GM12878 (cell line): ENCODE measurements around the gene IFNB1. TPM values are rescaled to one million over a fixed set of nuclear protein-coding genes. Genes with fewer than 3 reads are reported as not detected.

Source experiments
- ATAC-seq: fragments of 200-7000 bp; cut with Tn5 transposase; 3 replicates; pipeline ENCODE4 v1.9.1; 2020; ENCODE audit warnings: mild to moderate bottlenecking, moderate library complexity
- BruUV-seq: library from RNA; stranded (reverse); fragments of 400-500 nt; replicated peaks from 2 replicates; lab custom pipeline; 2021; lab: Mats Ljungman, UMichigan
- CTCF ChIA-PET: fragments of 300-600 bp; sonication (Branson Sonifier 250); formaldehyde crosslinking; extraction: SDS; loops from one replicate; lab custom pipeline; 2021; ENCODE audit warnings: inconsistent platforms; lab: Yijun Ruan, JAX
- POLR2A ChIA-PET: fragments of 350-600 bp; formaldehyde crosslinking; extraction: SDS; loops from one replicate; lab custom pipeline; 2021; ENCODE audit warnings: inconsistent platforms; lab: Charles Lee
- RAD21 ChIA-PET: fragments of 300-600 bp; sonication (Branson Sonifier 250); formaldehyde crosslinking; loops from one replicate; lab custom pipeline; 2023; ENCODE audit warnings: antibody characterized with exemption; ENCODE audit not compliant: unreplicated experiment; lab: Charles Lee
- SMC1A ChIA-PET: fragments of 300-600 bp; sonication (Branson Sonifier 250); formaldehyde crosslinking; loops from one replicate; lab custom pipeline; 2023; ENCODE audit not compliant: unreplicated experiment, uncharacterized antibody; lab: Charles Lee
- DNase-seq: peaks from one replicate; pipeline ENCODE4 v3.0.0-alpha.2; 2011; ENCODE audit warnings: low read depth, low spot score
- FAIRE-seq: peaks from 3 replicates; lab custom pipeline; 2011; peaks lifted over from hg19 to GRCh38; lab: Jason Lieb, UNC
- H2AFZ ChIP-seq: 2 replicates; pipeline ENCODE4 v1.6.0; 2011; ENCODE audit warnings: low read depth, low read length, control low read depth; ENCODE audit not compliant: control insufficient read depth
- H3K27ac ChIP-seq: 2 replicates; pipeline ENCODE4 v1.5.1; 2011; ENCODE audit warnings: control low read depth; ENCODE audit not compliant: control insufficient read depth, insufficient read depth
- H3K27me3 ChIP-seq, 2 experiments: replicated peaks in 1 of 2; 2 replicates each; pipeline versions ENCODE4 v1.6.0 to v1.6.1; 2011; ENCODE audit warnings: low read length in 1 of 2; ENCODE audit not compliant: control insufficient read depth in 2 of 2, insufficient read depth in 2 of 2
- H3K36me3 ChIP-seq, 2 experiments: 2 replicates each; pipeline ENCODE4 v1.5.1; 2011; ENCODE audit warnings: low read length in 1 of 2; ENCODE audit not compliant: control insufficient read depth in 2 of 2, insufficient read depth in 2 of 2
- H3K4me1 ChIP-seq: 2 replicates; pipeline ENCODE4 v1.6.1; 2011; ENCODE audit warnings: mild to moderate bottlenecking, low read length, moderate library complexity, mixed read lengths; ENCODE audit not compliant: control insufficient read depth, insufficient read depth
- H3K4me2 ChIP-seq: 2 replicates; pipeline ENCODE4 v1.6.0; 2011; ENCODE audit warnings: control low read depth; ENCODE audit not compliant: control insufficient read depth, insufficient read depth
- H3K4me3 ChIP-seq: fragments of 200-600 bp; sonication (generic); 2 replicates; pipeline ENCODE4 v1.5.1; 2016
- H3K79me2 ChIP-seq: 2 replicates; pipeline ENCODE4 v1.6.0; 2011; ENCODE audit warnings: low read length; ENCODE audit not compliant: control insufficient read depth, insufficient read depth
- H3K9ac ChIP-seq: 2 replicates; pipeline ENCODE4 v1.8.0; 2011; ENCODE audit warnings: low read length, control low read depth, mixed read lengths; ENCODE audit not compliant: control insufficient read depth, insufficient read depth
- H3K9me3 ChIP-seq: replicated peaks from 3 replicates; pipeline ENCODE4 v1.5.1; 2011; ENCODE audit warnings: mild to moderate bottlenecking, low read length; ENCODE audit not compliant: control insufficient read depth, insufficient read depth
- H4K20me1 ChIP-seq: 2 replicates; pipeline ENCODE4 v1.6.0; 2011; ENCODE audit not compliant: control insufficient read depth, insufficient read depth
- BACH1 ChIP-seq: fragments of 450-650 bp; IDR thresholded peaks from 2 replicates; pipeline ENCODE4 v1.6.1; 2017; ENCODE audit warnings: mild to moderate bottlenecking, borderline replicate concordance
- E2F4 ChIP-seq: IDR thresholded peaks from 2 replicates; pipeline ENCODE4 v1.6.1; 2012; ENCODE audit warnings: low read depth, low read length, improper control_type of control experiment
- KDM1A ChIP-seq: fragments of 200-600 bp; sonication (generic); IDR thresholded peaks from 2 replicates; pipeline ENCODE4 v1.6.1; 2016; ENCODE audit warnings: borderline replicate concordance
- NFYB ChIP-seq: IDR thresholded peaks from 2 replicates; pipeline ENCODE4 v1.6.1; 2011; ENCODE audit warnings: low read depth, mild to moderate bottlenecking, low read length, improper control_type of control experiment, moderate library complexity; ENCODE audit not compliant: insufficient read depth
- RELA ChIP-seq: fragments of 450-650 bp; IDR thresholded peaks from 2 replicates; pipeline ENCODE4 v1.8.0; 2014; ENCODE audit warnings: borderline replicate concordance; ENCODE audit not compliant: partially characterized antibody
- USF1 ChIP-seq: IDR thresholded peaks from 2 replicates; pipeline ENCODE4 v1.6.1; 2011; ENCODE audit warnings: borderline replicate concordance, low read depth, mild to moderate bottlenecking, moderate library complexity, mixed read lengths, low read length; ENCODE audit not compliant: insufficient read depth; ENCODE audit errors: extremely low read length
- ZBTB33 ChIP-seq: fragments of 450-650 bp; IDR thresholded peaks from 2 replicates; pipeline ENCODE4 v1.6.1; 2017; ENCODE audit warnings: mild to moderate bottlenecking
- WGBS: methylation state at CpG from one replicate; pipeline ENCODE4 v1.1.6; 2016; ENCODE audit warnings: low lambda C conversion rate; ENCODE audit not compliant: insufficient replicate concordance, insufficient coverage; ENCODE audit errors: missing lambda C conversion rate; 5-methylcytosine and 5-hydroxymethylcytosine counted together
- in situ Hi-C: fragments of 300-500 bp; cut with MboI; formaldehyde crosslinking; loops from 9 replicates; pipeline ENCODE4 v1.14.3; 2018; ENCODE audit warnings: mixed read lengths
- intact Hi-C: fragments of 100-400 bp; cut with micrococcal nuclease; formaldehyde crosslinking; loops from one replicate; pipeline ENCODE4 v1.14.2; 2022; ENCODE audit not compliant: unreplicated experiment
- polyA plus RNA-seq, 11 experiments: library from polyadenylated mRNA; depleted of rRNA in 4 of 11; unstranded in 6 of 11; stranded (reverse) in 5 of 11; fragments of >200 nt; fragmentation: Nextera tagmentation in 4 of 11; fragmentation: Illumina TruSeq in 1 of 11; extraction: Ambion mirVana in 4 of 11; extraction: Trizol in 1 of 11; gene quantifications; 1 replicate in 1 of 11; 2 replicates in 10 of 11; pipeline versions ENCODE4 v1.2.1 to v1.2.3, GENCODE V29; 2011 to 2016; ENCODE audit warnings: inconsistent platforms in 2 of 11, missing spikeins in 2 of 11, low read depth in 1 of 11
- total RNA-seq, 4 experiments: library from RNA; depleted of rRNA in 3 of 4; stranded (reverse); fragments of >200 nt in 3 of 4; fragmentation: Illumina TruSeq in 1 of 4; extraction: Trizol in 1 of 4; gene quantifications; 2 replicates each; pipeline versions ENCODE4 v1.2.1 to v1.2.3, GENCODE V29; 2013 to 2021

Gene IFNB1
- total and polyA plus RNA-seq, 10 of the 15 experiments (the other 5 are each of a cell fraction or from before 2014, with no cell fraction given): 0.18 TPM; not detected in 9

- in situ Hi-C loops: no loop called here
- Histone ChIP-seq H3K36me3 (no peaks in the 10 kb centered on the region), H4K20me1 (no peaks in the 10 kb centered on the region), H3K27me3 (no peaks in the 10 kb centered on the region), H3K9ac (no peak overlapping the region), H3K4me3 (no peak overlapping the region), H3K4me1 (peaks cover 7% of the 10 kb centered on the region), H3K79me2 (no peaks in the 10 kb centered on the region), H3K4me2 (no peak overlapping the region), H3K9me3 (no peaks in the 10 kb centered on the region), H2AFZ (no peak overlapping the region)
- POLR2A ChIA-PET: no interaction called here
- no TSS peak for BruUV-seq
- FAIRE-seq (no peak), ATAC-seq (no peak; the same call in 2 of the 3 replicates), DNase-seq (no peak)
- RAD21 ChIA-PET: no interaction called here
- intact Hi-C loops: no loop called here
- SMC1A ChIA-PET: no interaction called here
- 39% methylated on average over 1 of the region's 1 CpG for WGBS
- TF ChIP-seq E2F4 (no peak), BACH1 (no peak), USF1 (no peak), ZBTB33 (no peak), RELA (no peak), KDM1A (no peak), NFYB (no peak)
- TF ChIP-seq, all 136 proteins: peak for 0
- no peak overlapping the region for H3K27ac ChIP-seq
- CTCF ChIA-PET: interaction anchor here (1.0 to 1.3 kb wide), 2 partner anchors 28 to 116 kb away, joined by 3 read pairs; no protein-coding TSS in a partner anchor
Measured at GRCh38 chr9:21056931-21057330, 20.8 kb downstream of the IFNB1 start.
